Erythroblast (primary cell): Measurements from ENCODE around the gene GBF1.

ENCODE experiments used
- GATA1 ChIP-seq: IDR thresholded peaks from 2 replicates; pipeline ENCODE4 v1.6.1; 2011; ENCODE audit warnings: low read depth, mild to moderate bottlenecking, control low read depth, low read length, moderate library complexity
- POLR2A ChIP-seq: IDR thresholded peaks from 2 replicates; pipeline ENCODE4 v1.6.1; 2011; ENCODE audit warnings: mild to moderate bottlenecking, low read length

GRCh38 chr10:102281102-102281487 is 35.8 kb downstream of the GBF1 start:
- TF ChIP-seq POLR2A (no peak), GATA1 (no peak)
